Stimulated activated naive CD4-positive, alpha-beta T cell treated with Interleukin-2 at 50 U/mL for 16 hours (primary cell): ENCODE measurements around the gene PAX7.
"Not testable (repeated sequence)": the region's sequence is repeated elsewhere in the genome, so short reads cannot be mapped to it uniquely, and the experiment has no call there.

ENCODE experiments used
- DNase-seq: peaks from one replicate; lab custom pipeline; 2025; lab: John Stamatoyannopoulos, UW

Gene PAX7

GRCh38 chr1:18658831-18659230 is 28.2 kb downstream of the PAX7 start:
- DNase-seq: no peak

DNA sequence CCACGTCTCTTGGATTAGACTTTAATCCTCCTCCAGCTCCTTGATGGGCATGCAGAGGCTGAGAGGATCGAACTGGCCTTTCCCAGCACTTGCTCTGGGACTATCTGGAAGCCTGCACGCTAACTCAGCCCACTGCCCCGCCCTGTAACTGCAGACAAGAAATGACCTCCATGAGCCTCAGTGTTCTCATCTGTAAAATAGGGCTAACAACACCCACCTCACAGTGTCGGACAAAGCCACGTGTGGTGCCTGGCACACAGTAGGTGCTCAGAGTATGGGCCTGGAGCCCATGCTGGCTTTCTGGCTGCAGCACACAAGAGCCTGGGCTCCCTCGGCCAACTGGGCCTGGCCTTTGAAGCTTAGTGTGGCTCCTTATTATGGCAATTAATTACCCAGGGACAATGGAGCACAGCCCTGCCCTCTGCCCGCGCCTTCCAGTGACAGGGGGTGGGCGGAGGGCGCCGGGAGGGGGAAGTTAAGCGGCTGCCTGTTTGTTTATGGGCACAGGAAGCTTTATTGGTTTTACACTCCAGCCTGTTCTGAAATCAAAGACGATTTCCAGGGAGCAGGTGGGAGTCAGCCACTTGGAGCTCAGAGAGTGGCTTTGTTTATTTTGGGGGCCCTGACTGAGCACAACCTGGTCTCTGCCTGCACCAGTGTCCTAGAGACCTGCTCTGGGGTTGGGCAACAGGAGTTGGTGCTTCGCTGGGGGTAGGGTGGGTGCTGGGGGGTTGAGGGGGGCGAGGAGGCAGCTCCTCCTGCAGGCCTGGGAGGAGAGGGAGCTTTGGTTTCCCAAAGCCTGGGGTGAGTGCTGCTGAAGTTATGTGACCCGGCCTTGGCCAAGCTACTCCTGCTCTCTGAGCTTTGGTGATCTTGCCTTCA is 31.0 kb downstream of the PAX7 start:
- no peak for DNase-seq

DNA sequence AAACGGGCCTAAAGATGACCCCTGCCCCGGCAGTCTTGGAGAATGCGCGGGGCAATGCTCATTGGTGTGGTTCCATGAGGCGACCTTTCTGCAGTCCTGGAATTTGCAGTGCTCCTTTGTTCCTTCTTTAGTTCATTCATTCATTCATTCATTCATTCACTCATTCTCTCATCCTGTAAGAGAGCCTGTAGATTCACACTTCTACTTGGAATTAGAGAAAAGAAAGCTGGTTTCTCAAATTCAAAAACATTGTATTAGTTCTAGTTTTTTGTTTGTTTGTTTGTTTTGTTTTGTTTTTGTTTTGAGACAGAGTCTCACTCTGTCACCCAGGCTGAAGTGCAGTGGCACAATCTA is 31.6 kb downstream of the PAX7 start:
- no peak for DNase-seq

- no peak for DNase-seq
These were observed 35.8 kb downstream of the PAX7 start for GRCh38 chr1:18666317-18666920.

DNA sequence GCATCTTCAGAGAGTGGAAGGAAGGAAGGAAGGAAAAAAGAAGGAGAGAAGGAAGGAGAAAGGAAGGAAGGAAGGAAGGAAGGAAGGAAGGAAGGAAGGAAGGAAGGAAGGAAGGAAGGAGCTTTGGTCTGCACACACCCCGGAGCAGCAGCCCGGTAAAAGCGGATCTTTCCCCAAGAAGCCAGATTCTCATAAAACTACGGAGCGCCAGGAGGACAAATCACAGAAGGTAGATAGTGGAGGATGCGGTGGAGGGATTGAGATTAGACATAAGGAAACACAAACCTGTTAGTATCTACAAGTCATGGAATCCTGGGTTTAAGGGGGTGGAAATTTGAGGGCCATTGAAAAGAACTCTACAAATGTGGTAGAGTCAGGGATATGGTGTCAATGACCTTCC is 36.7 kb downstream of the PAX7 start:
- DNase-seq: no peak

GRCh38 chr1:18668046-18668445 is 37.4 kb downstream of the PAX7 start:
- DNase-seq: no peak

DNA sequence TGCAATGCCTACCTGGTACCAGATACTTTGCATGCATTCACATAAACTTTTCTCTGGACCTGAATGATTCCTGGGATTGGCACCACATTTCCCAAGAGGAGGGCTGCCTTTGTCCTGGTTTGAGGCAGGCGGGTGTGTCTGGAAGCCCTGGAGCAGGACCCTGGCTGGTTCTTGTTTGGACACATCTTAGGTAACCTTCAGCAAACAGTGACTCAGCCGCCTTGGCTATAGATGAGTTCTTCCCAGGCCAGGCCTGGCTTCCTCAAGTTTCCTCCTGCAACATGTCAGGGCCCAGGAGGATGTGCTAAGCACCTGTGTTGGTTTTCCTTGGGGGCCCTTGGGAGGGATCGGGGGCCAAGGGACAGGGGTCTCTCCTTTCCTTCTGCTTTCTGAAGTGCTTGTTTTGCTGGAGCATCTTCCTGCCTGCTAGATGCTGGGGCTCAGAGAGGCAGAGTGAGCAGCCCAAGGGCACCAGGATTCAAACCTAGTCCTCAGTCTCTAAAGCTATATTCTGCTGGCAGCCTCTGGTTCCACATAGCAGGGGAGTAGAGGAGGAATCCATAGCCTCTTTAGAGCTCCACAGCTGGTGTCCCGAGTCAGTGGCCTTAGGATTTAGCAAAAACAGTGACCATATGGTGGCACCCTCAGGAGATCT is 38.2 kb downstream of the PAX7 start:
- no peak for DNase-seq

GRCh38 chr1:18670121-18670867 is 39.6 kb downstream of the PAX7 start:
- no peak for DNase-seq

GRCh38 chr1:18670868-18671225 is 40.2 kb downstream of the PAX7 start:
- no peak for DNase-seq

- no peak for DNase-seq
These were observed 43.3 kb downstream of the PAX7 start for GRCh38 chr1:18673976-18674375.

GRCh38 chr1:18676332-18676781 is 45.7 kb downstream of the PAX7 start:
- no peak for DNase-seq

- no peak for DNase-seq
These were observed 50.8 kb downstream of the PAX7 start for GRCh38 chr1:18681423-18681835.

- DNase-seq: no peak
These were observed 51.7 kb downstream of the PAX7 start for GRCh38 chr1:18682375-18682774.

GRCh38 chr1:18684303-18684702 is 53.7 kb downstream of the PAX7 start:
- no peak for DNase-seq

- no peak for DNase-seq
These were observed 55.9 kb downstream of the PAX7 start for GRCh38 chr1:18686540-18686939.

DNA sequence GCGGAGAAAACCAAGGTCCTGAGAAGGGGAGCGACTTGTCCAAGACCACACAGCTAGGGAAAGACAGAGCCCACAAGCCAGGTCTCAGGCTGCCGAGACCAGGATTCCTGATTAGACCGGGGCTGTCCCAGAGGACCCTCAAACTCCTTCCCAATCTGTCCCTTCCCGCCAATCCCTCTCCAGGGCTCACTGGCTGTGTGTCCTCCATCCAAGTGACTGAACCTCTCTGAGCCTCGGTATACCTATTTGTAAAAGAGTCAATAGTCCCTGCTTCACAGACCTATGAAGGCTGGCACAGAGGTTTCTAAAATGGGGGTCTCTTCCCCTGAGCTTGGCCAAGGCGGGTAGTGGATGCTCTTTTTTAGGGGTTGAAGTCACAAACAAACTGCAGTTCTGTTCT is 56.6 kb downstream of the PAX7 start:
- DNase-seq: no peak

DNA sequence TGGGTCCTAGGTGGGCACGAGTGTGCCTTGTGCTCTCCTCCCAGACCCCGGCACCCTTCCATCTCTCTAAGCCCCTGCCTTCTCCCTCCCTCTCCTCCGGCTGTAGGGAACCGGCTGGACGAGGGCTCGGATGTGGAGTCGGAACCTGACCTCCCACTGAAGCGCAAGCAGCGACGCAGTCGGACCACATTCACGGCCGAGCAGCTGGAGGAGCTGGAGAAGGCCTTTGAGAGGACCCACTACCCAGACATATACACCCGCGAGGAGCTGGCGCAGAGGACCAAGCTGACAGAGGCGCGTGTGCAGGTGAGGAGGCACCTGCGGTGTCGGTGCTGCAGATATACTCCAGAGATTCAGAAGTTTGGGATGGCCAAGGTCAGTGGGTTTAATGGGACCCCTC is 61.0 kb downstream of the PAX7 start:
- no peak for DNase-seq

- no peak for DNase-seq
These were observed 62.8 kb downstream of the PAX7 start for GRCh38 chr1:18693256-18694098.

- not testable (repeated sequence) for DNase-seq
These were observed 63.6 kb downstream of the PAX7 start for GRCh38 chr1:18694289-18694688.

GRCh38 chr1:18697541-18697940 is 66.9 kb downstream of the PAX7 start:
- DNase-seq: no peak

DNA sequence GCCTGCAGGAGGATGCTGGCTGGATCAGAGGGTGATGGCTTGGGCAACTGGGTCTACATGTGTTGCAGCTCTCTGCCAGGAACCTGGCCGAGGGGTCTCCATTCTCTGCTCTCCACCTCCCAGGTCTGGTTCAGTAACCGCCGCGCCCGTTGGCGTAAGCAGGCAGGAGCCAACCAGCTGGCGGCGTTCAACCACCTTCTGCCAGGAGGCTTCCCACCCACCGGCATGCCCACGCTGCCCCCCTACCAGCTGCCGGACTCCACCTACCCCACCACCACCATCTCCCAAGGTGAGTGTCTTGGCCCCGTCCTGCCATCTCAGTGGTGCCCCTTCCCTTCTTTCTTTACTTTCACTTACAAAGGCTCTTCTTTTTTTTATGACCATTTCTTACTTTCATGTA is 69.9 kb downstream of the PAX7 start:
- DNase-seq: no peak

- DNase-seq: no peak
These were observed 70.5 kb downstream of the PAX7 start for GRCh38 chr1:18701183-18701582.
